HCT116 (cell line): Measurements from ENCODE around the gene PTGDS. TPM values are rescaled to one million over a fixed set of nuclear protein-coding genes. Genes with fewer than 3 reads are reported as not detected.

ENCODE experiments used
- ATAC-seq: fragments of 200-7000 bp; cut with Tn5 transposase; 2 replicates; pipeline ENCODE4 v1.9.1; 2020; ENCODE audit warnings: mild to moderate bottlenecking, moderate library complexity
- BruUV-seq: library from RNA; stranded (reverse); fragments of 400-500 nt; replicated peaks from 2 replicates; lab custom pipeline; 2021; lab: Mats Ljungman, UMichigan
- CTCF ChIA-PET: fragments of 300-600 bp; sonication (Branson Sonifier 250); formaldehyde crosslinking; loops from one replicate; lab custom pipeline; 2021; ENCODE audit warnings: antibody characterized with exemption; lab: Charles Lee
- POLR2A ChIA-PET: fragments of 300-600, 350-600 bp; sonication (Branson Sonifier 250); formaldehyde crosslinking; loops from one replicate; lab custom pipeline; 2021; ENCODE audit warnings: antibody characterized with exemption; lab: Charles Lee
- RAD21 ChIA-PET, 2 experiments: fragments of 300-600 bp; sonication (Branson Sonifier 250); formaldehyde crosslinking; loops; one replicate each; lab custom pipeline; 2023; ENCODE audit warnings: low total read pairs in 2 of 2; ENCODE audit not compliant: uncharacterized antibody in 2 of 2, unreplicated experiment in 2 of 2, low non-redundant PET in 1 of 2; lab: Charles Lee
- DNase-seq: peaks from one replicate; pipeline ENCODE4 v3.0.0-alpha.2; 2010; ENCODE audit warnings: low read depth, low spot score
- H2AFZ ChIP-seq: fragments of 200-600 bp; shearing (Covaris generic), sonication (generic); 2 replicates; pipeline ENCODE4 v1.6.1; 2017; ENCODE audit warnings: low read depth, mixed run types, mixed read lengths, antibody characterized with exemption, low read length; ENCODE audit not compliant: poor library complexity, severe bottlenecking
- H3K27ac ChIP-seq: 2 replicates; pipeline ENCODE4 v1.5.1; 2012; ENCODE audit warnings: low read depth, low read length
- H3K27me3 ChIP-seq: fragments of 200-600 bp; sonication (generic); 2 replicates; pipeline ENCODE4 v1.6.1; 2016; ENCODE audit warnings: mixed run types, low read length, mixed read lengths; ENCODE audit not compliant: insufficient read depth
- H3K36me3 ChIP-seq, 2 experiments: fragments of 200-500 bp in 1 of 2; fragments of 200-600 bp in 1 of 2; sonication (Bioruptor generic) in 1 of 2; sonication (generic) in 1 of 2; 2 replicates each; pipeline versions ENCODE4 v1.5.1 to v1.6.1; 2014 to 2016; ENCODE audit warnings: low read length in 2 of 2, inconsistent platforms in 1 of 2, mixed read lengths in 1 of 2, mixed run types in 1 of 2; ENCODE audit not compliant: insufficient read depth in 2 of 2, control insufficient read depth in 1 of 2
- H3K4me1 ChIP-seq, 2 experiments: fragments of 200-600 bp in 1 of 2; sonication (generic) in 1 of 2; 2 replicates each; pipeline versions ENCODE4 v1.5.1 to v1.6.1; 2012 to 2017; ENCODE audit warnings: low read length in 2 of 2, inconsistent platforms in 1 of 2, mild to moderate bottlenecking in 1 of 2, mixed read lengths in 1 of 2, mixed run types in 1 of 2, moderate library complexity in 1 of 2; ENCODE audit not compliant: insufficient read depth in 2 of 2, control insufficient read depth in 1 of 2
- H3K4me2 ChIP-seq: fragments of 200-600 bp; sonication (generic); 2 replicates; pipeline ENCODE4 v1.6.1; 2017; ENCODE audit warnings: mixed run types, low read length, mixed read lengths
- H3K4me3 ChIP-seq, 2 experiments: fragments of 200-600 bp in 1 of 2; sonication (generic) in 1 of 2; replicated peaks in 1 of 2; 2 replicates each; pipeline ENCODE4 v1.5.1; 2011 to 2016; ENCODE audit warnings: low read length in 2 of 2, control low read depth in 1 of 2, low read depth in 1 of 2, mild to moderate bottlenecking in 1 of 2, mixed read lengths in 1 of 2, mixed run types in 1 of 2
- H3K79me2 ChIP-seq: fragments of 200-600 bp; sonication (generic); 2 replicates; pipeline ENCODE4 v1.6.1; 2017; ENCODE audit warnings: mild to moderate bottlenecking, mixed run types, low read length, moderate library complexity, mixed read lengths; ENCODE audit not compliant: insufficient read depth
- H3K9ac ChIP-seq: fragments of 200-600 bp; sonication (generic); 2 replicates; pipeline ENCODE4 v1.6.1; 2016; ENCODE audit warnings: low read length, mixed read lengths
- H3K9me2 ChIP-seq: fragments of 200-600 bp; sonication (generic), shearing (Covaris generic); 2 replicates; pipeline ENCODE4 v1.6.1; 2017; ENCODE audit warnings: mixed run types, mild to moderate bottlenecking, moderate library complexity; ENCODE audit not compliant: insufficient read depth
- H3K9me3 ChIP-seq, 2 experiments: fragments of 200-500 bp in 1 of 2; fragments of 200-600 bp in 1 of 2; sonication (Bioruptor generic) in 1 of 2; sonication (generic) in 1 of 2; 2 replicates each; pipeline ENCODE4 v1.6.1; 2014 to 2017; ENCODE audit warnings: low read length in 2 of 2, mixed read lengths in 2 of 2, inconsistent platforms in 1 of 2, low read depth in 1 of 2, mild to moderate bottlenecking in 1 of 2, mixed run types in 1 of 2, moderate library complexity in 1 of 2; ENCODE audit not compliant: control insufficient read depth in 1 of 2, insufficient read depth in 1 of 2
- H4K20me1 ChIP-seq: fragments of 200-600 bp; sonication (generic), shearing (Covaris generic); 2 replicates; pipeline ENCODE4 v1.6.1; 2017; ENCODE audit warnings: mixed run types, mild to moderate bottlenecking, moderate library complexity; ENCODE audit not compliant: insufficient read depth
- CEBPB ChIP-seq: IDR thresholded peaks from 2 replicates; pipeline ENCODE4 v1.6.1; 2012; ENCODE audit warnings: low read depth
- CTCF ChIP-seq, 3 experiments: fragments of 200-600 bp in 1 of 3; sonication (generic) in 1 of 3; IDR thresholded peaks in 2 of 3; conservative IDR thresholded peaks in 1 of 3; 2 replicates each; pipeline ENCODE4 v1.5.1; 2012 to 2017; ENCODE audit warnings: low read depth in 2 of 3, low read length in 2 of 3, antibody characterized with exemption in 1 of 3, borderline replicate concordance in 1 of 3, control low read depth in 1 of 3, mild to moderate bottlenecking in 1 of 3, mixed read lengths in 1 of 3, mixed run types in 1 of 3, moderate library complexity in 1 of 3; ENCODE audit not compliant: insufficient read depth in 1 of 3
- EGR1 ChIP-seq: IDR thresholded peaks from 2 replicates; pipeline ENCODE4 v1.6.1; 2012; ENCODE audit warnings: low read depth
- EZH2 ChIP-seq: fragments of 200-600 bp; sonication (generic); IDR thresholded peaks from 2 replicates; pipeline ENCODE4 v1.6.1; 2017; ENCODE audit warnings: antibody characterized with exemption, mixed run types
- POLR2A ChIP-seq: IDR thresholded peaks from 2 replicates; pipeline ENCODE4 v1.7.0; 2011; ENCODE audit warnings: borderline replicate concordance; ENCODE audit not compliant: insufficient read depth, insufficient read length; ENCODE audit errors: extremely low read depth
- SIN3A ChIP-seq: IDR thresholded peaks from 2 replicates; pipeline ENCODE4 v1.6.1; 2012; ENCODE audit warnings: low read depth
- SP1 ChIP-seq: IDR thresholded peaks from 2 replicates; pipeline ENCODE4 v1.6.1; 2012; ENCODE audit warnings: low read depth
- SRF ChIP-seq: IDR thresholded peaks from 2 replicates; pipeline ENCODE4 v1.6.1; 2012; ENCODE audit warnings: low read depth
- TCF7L2 ChIP-seq: IDR thresholded peaks from 2 replicates; pipeline ENCODE4 v1.7.0; 2011; ENCODE audit warnings: borderline replicate concordance, inconsistent platforms; ENCODE audit not compliant: insufficient read depth, insufficient read length; ENCODE audit errors: extremely low read depth
- YY1 ChIP-seq: IDR thresholded peaks from 2 replicates; pipeline ENCODE4 v1.6.1; 2011; ENCODE audit warnings: low read length, low read depth, moderate library complexity, mild to moderate bottlenecking; ENCODE audit not compliant: insufficient replicate concordance; ENCODE audit errors: extremely low read depth
- ZBTB33 ChIP-seq: IDR thresholded peaks from 2 replicates; pipeline ENCODE4 v1.6.1; 2011; ENCODE audit warnings: mild to moderate bottlenecking, low read length, moderate library complexity; ENCODE audit not compliant: insufficient replicate concordance; ENCODE audit errors: extremely low read depth
- ZFX ChIP-seq: fragments of 450-650 bp; IDR thresholded peaks from 2 replicates; pipeline ENCODE4 v1.6.1; 2017
- intact Hi-C: fragments of 100-400 bp; cut with micrococcal nuclease; formaldehyde crosslinking; loops from 2 replicates; pipeline ENCODE4 v1.10.0; 2022
- total RNA-seq: library from RNA; stranded (reverse); gene quantifications from one replicate; pipeline ENCODE4 v1.2.1, GENCODE V29; 2021; ENCODE audit not compliant: unreplicated experiment

Gene PTGDS
- total RNA-seq, 1 experiment from 2014 or later: 3.1 TPM

- ChIA-PET POLR2A (no interaction called here), RAD21 (no interaction called here), CTCF (interaction anchor here (1.6 kb wide), 1 partner anchor 85 kb away, joined by 5 read pairs; the partner anchor contains the start of gene ABCA2)
- no peaks in the 10 kb centered on the region for H3K27me3 ChIP-seq
- peaks cover 20 to 38% of the 10 kb centered on the region in 2 experiments for H3K4me1 ChIP-seq
- intact Hi-C loops: loop anchor here (5.0 to 10.0 kb wide), 2 partner anchors 99 to 157 kb away; partner anchors contain the start of genes AJM1 and PHPT1
- H3K79me2 ChIP-seq: peaks cover 20% of the 10 kb centered on the region
- no peak overlapping the region for H2AFZ ChIP-seq
- H3K36me3 ChIP-seq: peaks cover 12 to 15% of the 10 kb centered on the region in 2 experiments; a peak in 3 of 4 replicates
- no peaks in the 10 kb centered on the region for H4K20me1 ChIP-seq
- no peak for TF ChIP-seq ZBTB33
- TF ChIP-seq ZFX: peak; percentile 93
- BruUV-seq: no TSS peak
- H3K9me3 ChIP-seq: no peaks in the 10 kb centered on the region
- ATAC-seq: peak; percentile 53
- peak overlapping the region; percentile 78 to 88 for H3K4me3 ChIP-seq
- peak overlapping the region; percentile 89 for H3K4me2 ChIP-seq
- peak overlapping the region; percentile 97 for H3K27ac ChIP-seq
- no peak for DNase-seq
- H3K9me2 ChIP-seq: no peaks in the 10 kb centered on the region
- H3K9ac ChIP-seq: peak overlapping the region; percentile 86
Measured at GRCh38 chr9:136944212-136944518, 33.1 kb upstream of the PTGDS start.

- intact Hi-C loops: loop anchor here (5.0 to 10.0 kb wide), 2 partner anchors 100 to 157 kb away; partner anchors contain the start of genes AJM1 and PHPT1
- ChIA-PET POLR2A (no interaction called here), RAD21 (no interaction called here), CTCF (interaction anchor here (1.0 to 1.6 kb wide), 3 partner anchors 84 to 90 kb away, joined by 3 to 9 read pairs (median 5); partner anchors contain the start of gene ABCA2)
- Histone ChIP-seq H3K9me3 (no peaks in the 10 kb centered on the region), H3K27me3 (no peaks in the 10 kb centered on the region), H3K36me3 (peaks cover 12 to 15% of the 10 kb centered on the region in 2 experiments; a peak in 3 of 4 replicates), H3K4me3 (peak within 1 kb of the TSS; percentile 78 to 88), H3K79me2 (peaks cover 20% of the 10 kb centered on the region), H3K4me2 (peak within 1 kb of the TSS; percentile 89), H3K4me1 (peaks cover 21 to 43% of the 10 kb centered on the region in 2 experiments), H3K9ac (peak within 1 kb of the TSS; percentile 86), H3K27ac (peak within 1 kb of the TSS; percentile 97), H2AFZ (no peak within 1 kb of the TSS), H4K20me1 (no peaks in the 10 kb centered on the region), H3K9me2 (no peaks in the 10 kb centered on the region)
- peak; percentile 75 for ATAC-seq
- peak; percentile 80 for DNase-seq
- no TSS peak for BruUV-seq
- TF ChIP-seq ZFX (peak; percentile 61; the same call in 1 of the 2 replicates), EGR1 (no peak), POLR2A (peak; percentile 31), SRF (no peak), SIN3A (no peak), YY1 (peak; percentile 82), CTCF (IDR thresholded peaks at IDR 0.05 in 2 of 3, conservative IDR thresholded peaks at IDR 0.05 in 1 of 3; ENCODE audit: borderline replicate concordance in 1 of 3, insufficient read depth in 1 of 3, low read depth in 2 of 3, low read length in 2 of 3) (peak in 2 of 3 experiments; percentile 86 to 95; a peak in 4 of 6 replicates), TCF7L2 (peak; percentile 20), CEBPB (no peak), SP1 (no peak), EZH2 (no peak)
Measured at GRCh38 chr9:136944519-136945332, 32.6 kb upstream of the PTGDS start, which contains the start of the genes C8G and FBXW5. TSS of gene C8G (plus strand) at chr9:136945243. CDS start at chr9:136945321, 78 bp downstream. TSS of gene FBXW5 (minus strand) at chr9:136944738. CDS start at chr9:136944083, 655 bp downstream.
